Stomach (tissue), 9 donors: ENCODE results near the gene HYAL2. TPM values are rescaled to one million over a fixed set of nuclear protein-coding genes. Genes with fewer than 3 reads are reported as not detected.
"Not testable (repeated sequence)": the region's sequence is repeated elsewhere in the genome, so short reads cannot be mapped to it uniquely, and the experiment has no call there.

Experiments
- DNase-seq, 2 donors: peaks; one replicate each; pipeline versions ENCODE4 v3.0.0 to v3.0.0-alpha.2; 2013 to 2019
- H3K27ac ChIP-seq, 5 donors: fragments of 200-600 bp in 4 of 5; sonication (generic) in 4 of 5; one replicate each; pipeline ENCODE4 v1.5.1; 2013 to 2019; ENCODE audit warnings: mild to moderate bottlenecking in 1 of 5, moderate library complexity in 1 of 5
- H3K27me3 ChIP-seq, 3 donors: fragments of 200-600 bp; sonication (generic); one replicate each; pipeline ENCODE4 v1.5.1; 2017 to 2019; ENCODE audit warnings: mixed run types in 1 of 3
- H3K36me3 ChIP-seq, 4 donors: fragments of 200-600 bp; sonication (generic); 1 replicate in 3 of 4; 2 replicates in 1 of 4; pipeline ENCODE4 v1.5.1; 2016 to 2019
- H3K4me1 ChIP-seq, 4 donors: fragments of 200-600 bp; sonication (generic); one replicate each; pipeline ENCODE4 v1.5.1; 2016 to 2019
- H3K4me3 ChIP-seq, 4 donors: fragments of 200-600 bp; sonication (generic) in 3 of 4; one replicate each; pipeline ENCODE4 v1.5.1; 2016 to 2019; ENCODE audit warnings: mild to moderate bottlenecking in 1 of 4
- H3K9me3 ChIP-seq, 4 donors: fragments of 200-600 bp; sonication (generic); one replicate each; pipeline ENCODE4 v1.5.1; 2016 to 2019
- EP300 ChIP-seq: sonication (generic); formaldehyde crosslinking; IDR thresholded peaks from one replicate; pipeline ENCODE4 v1.6.1; 2017; ENCODE audit warnings: antibody characterized with exemption
- POLR2A ChIP-seq, 4 donors: fragments of 450-650 bp; IDR thresholded peaks; one replicate each; pipeline ENCODE4 v1.6.1; 2016; ENCODE audit warnings: antibody characterized with exemption in 4 of 4, control low read depth in 2 of 4, mild to moderate bottlenecking in 1 of 4, moderate library complexity in 1 of 4
- POLR2AphosphoS5 ChIP-seq, 3 donors: sonication (generic); formaldehyde crosslinking; IDR thresholded peaks; one replicate each; pipeline ENCODE4 v1.6.1; 2016; ENCODE audit warnings: antibody characterized with exemption in 3 of 3
- WGBS, 5 donors: extraction: QIAGEN DNeasy Blood & Tissue Kit in 3 of 5; methylation state at CpG; one replicate each; pipeline versions ENCODE4 v1.1.5 to v1.1.7; 2013 to 2018; 5-methylcytosine and 5-hydroxymethylcytosine counted together
- intact Hi-C: fragments of 100-400 bp; cut with DNase I; formaldehyde crosslinking; loops from one replicate; pipeline ENCODE4 v1.15.1; 2023; ENCODE audit warnings: low total_unique reads
- polyA plus RNA-seq, 3 donors: library from polyadenylated mRNA; stranded (reverse); fragments of 200-250 nt; gene quantifications; one replicate each; pipeline ENCODE4 v1.2.3, GENCODE V29; 2013
- total RNA-seq, 5 donors: library from RNA; depleted of rRNA; stranded (reverse); fragments of >200 nt; gene quantifications; one replicate each; pipeline versions ENCODE4 v1.1.0 to v1.2.3, GENCODE V29; 2014 to 2016
- TF ChIP-seq, protein P1 (sequence below), 7 experiments: fragments of 450-650 bp in 4 of 7; fragments of 200-600 bp in 3 of 7; sonication (generic) in 3 of 7; IDR thresholded peaks; one replicate each; pipeline ENCODE4 v1.5.1; 2016 to 2019; ENCODE audit warnings: antibody characterized with exemption in 7 of 7, control low read depth in 2 of 7, mild to moderate bottlenecking in 1 of 7
- donor health status: healthy with polysubstance abuse.
- donor health status: Bipolar disorder and iron deficiency.
- donor health status: healthy.

Gene HYAL2
- total and polyA plus RNA-seq, 8 donors: 11.1 to 96.4 (median 28.6) TPM

DNA sequence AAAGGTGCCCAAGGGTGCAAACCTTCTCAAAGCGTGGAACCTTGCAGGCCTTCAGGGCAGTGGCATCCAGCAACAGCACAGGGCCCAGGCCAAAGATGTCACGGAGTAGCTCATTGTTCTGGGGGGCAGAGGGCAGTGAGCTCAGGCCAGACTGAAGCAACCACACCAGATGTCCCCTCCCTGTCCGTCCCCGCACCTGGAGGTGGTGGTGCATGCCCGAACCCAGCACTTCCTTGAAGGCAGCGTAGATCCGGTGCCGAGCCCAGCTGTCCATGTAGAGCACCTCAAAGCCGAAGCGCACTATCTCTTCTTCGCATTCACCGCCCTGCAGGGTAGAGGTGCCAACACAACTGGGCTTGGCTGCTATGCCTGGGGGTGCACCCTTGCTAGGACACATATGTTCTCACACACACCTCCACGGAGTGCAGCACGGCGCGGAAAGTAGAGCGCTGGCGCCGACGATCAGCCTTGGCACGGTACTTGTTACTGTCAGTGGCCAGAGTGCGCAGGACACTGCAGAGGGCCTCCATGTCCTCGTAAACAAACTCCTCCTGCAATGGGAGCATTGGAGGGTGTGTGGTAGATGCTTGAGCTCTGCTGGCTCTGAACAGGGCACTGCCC lies 34.0 kb downstream of the HYAL2 start:
- WGBS, 5 donors: 89 to 93% (median 91%) methylated on average over 21 to 23 of the region's 23 CpGs
- intact Hi-C loops: no loop called here

DNA sequence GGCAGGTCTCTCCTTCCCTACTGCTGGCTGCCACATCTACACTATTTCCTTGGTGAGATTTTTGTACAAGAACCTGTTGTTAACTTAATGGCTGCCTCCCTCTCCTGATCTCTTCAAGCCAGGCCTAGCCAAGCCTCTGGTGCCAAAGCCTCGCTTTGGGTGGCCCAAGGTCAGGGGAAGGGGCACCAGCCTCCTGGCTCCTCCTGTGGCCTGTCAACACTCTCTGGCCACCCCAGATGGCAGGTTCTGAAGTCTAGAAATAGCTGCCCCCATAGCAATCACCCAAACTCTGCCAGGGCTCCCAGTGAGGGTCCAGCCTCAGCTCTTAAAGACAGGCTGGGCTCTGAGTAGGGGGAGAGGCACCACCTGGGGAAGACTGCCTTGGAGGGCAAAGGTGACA lies 35.3 kb downstream of the HYAL2 start:
- 60 to 86% (median 77%) methylated on average over 1 of the region's 1 CpG for WGBS, 5 donors

More for the DNA sequence above, 34.0 kb downstream of the HYAL2 start:
- H3K9me3 ChIP-seq: no peaks in the 10 kb centered on the region
- no peak overlapping the region for H3K27ac ChIP-seq
- H3K4me3 ChIP-seq: no peak overlapping the region
- H3K27me3 ChIP-seq: no peaks in the 10 kb centered on the region
- no peak for TF ChIP-seq POLR2A (IDR thresholded peaks at IDR 0.05)
- TF ChIP-seq EP300: no peak
- no peak for TF ChIP-seq POLR2AphosphoS5 (IDR thresholded peaks at IDR 0.05)
- TF ChIP-seq, protein P1, sequence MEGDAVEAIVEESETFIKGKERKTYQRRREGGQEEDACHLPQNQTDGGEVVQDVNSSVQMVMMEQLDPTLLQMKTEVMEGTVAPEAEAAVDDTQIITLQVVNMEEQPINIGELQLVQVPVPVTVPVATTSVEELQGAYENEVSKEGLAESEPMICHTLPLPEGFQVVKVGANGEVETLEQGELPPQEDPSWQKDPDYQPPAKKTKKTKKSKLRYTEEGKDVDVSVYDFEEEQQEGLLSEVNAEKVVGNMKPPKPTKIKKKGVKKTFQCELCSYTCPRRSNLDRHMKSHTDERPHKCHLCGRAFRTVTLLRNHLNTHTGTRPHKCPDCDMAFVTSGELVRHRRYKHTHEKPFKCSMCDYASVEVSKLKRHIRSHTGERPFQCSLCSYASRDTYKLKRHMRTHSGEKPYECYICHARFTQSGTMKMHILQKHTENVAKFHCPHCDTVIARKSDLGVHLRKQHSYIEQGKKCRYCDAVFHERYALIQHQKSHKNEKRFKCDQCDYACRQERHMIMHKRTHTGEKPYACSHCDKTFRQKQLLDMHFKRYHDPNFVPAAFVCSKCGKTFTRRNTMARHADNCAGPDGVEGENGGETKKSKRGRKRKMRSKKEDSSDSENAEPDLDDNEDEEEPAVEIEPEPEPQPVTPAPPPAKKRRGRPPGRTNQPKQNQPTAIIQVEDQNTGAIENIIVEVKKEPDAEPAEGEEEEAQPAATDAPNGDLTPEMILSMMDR (IDR thresholded peaks at IDR 0.05): no peak
- DNase-seq: no peak
- peaks cover 30 to 43% (median 41%) of the 10 kb centered on the region in 4 donors for H3K4me1 ChIP-seq
- H3K36me3 ChIP-seq: peaks cover 34 to 45% (median 44%) of the 10 kb centered on the region in 4 donors

DNA sequence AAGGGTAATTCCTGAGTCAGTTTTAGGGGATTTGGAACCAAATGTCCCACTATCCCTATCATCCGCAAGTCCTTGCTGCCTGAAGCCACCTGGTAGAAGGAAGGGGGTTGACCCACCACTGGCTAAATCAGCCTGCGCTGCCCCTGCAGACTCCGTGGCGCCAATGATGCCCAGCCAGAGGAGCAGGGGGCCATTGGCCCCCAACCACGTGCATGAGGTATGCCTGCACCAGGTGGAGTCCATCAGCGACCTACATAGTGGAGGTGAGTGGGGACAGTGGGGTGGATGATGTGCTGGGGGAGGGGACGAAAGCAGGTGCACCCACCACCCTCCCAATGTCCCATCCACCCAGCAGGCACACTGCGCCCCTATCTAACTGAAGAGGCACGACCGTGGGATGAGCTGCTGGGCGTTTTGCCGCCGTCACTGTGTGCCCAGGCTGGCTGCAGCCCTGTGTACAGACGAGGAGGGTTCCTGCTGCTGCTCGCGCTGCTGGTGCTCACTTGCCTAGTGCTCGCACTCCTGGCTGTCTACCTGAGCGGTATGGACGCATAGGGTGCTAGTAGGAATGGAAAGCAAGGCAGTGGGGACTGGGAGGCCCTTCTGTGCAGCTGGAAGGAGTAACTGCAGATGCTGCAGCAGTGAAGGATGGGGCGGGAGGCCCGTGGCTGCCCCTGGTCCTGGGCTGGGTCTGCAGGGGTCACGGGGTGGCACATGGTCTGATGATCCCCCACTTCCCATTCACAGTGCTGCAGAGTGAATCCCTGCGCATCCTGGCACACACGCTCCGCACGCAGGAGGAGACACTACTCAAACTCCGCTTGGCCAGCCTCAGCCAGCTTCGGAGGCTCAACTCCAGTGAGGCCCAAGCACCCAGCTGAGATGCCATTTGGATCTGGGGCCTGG lies 36.0 kb downstream of the HYAL2 start:
- Histone ChIP-seq H3K4me3 (no peak overlapping the region), H3K27ac (no peak overlapping the region), H3K36me3 (peaks cover 34 to 45% (median 44%) of the 10 kb centered on the region in 4 donors), H3K9me3 (no peaks in the 10 kb centered on the region), H3K27me3 (no peaks in the 10 kb centered on the region), H3K4me1 (peaks cover 22 to 28% (median 26%) of the 10 kb centered on the region in 4 donors)
- intact Hi-C loops: no loop called here
- TF ChIP-seq EP300 (no peak), POLR2AphosphoS5 (IDR thresholded peaks at IDR 0.05) (no peak), POLR2A (IDR thresholded peaks at IDR 0.05) (no peak)
- TF ChIP-seq, protein P1 (IDR thresholded peaks at IDR 0.05): no peak
- DNase-seq: no peak
- 78 to 90% (median 83%) methylated on average over 26 to 28 of the region's 28 CpGs for WGBS, 5 donors

More for the DNA sequence above, 35.3 kb downstream of the HYAL2 start:
- peaks cover 34 to 45% (median 44%) of the 10 kb centered on the region in 4 donors for H3K36me3 ChIP-seq
- TF ChIP-seq POLR2A (IDR thresholded peaks at IDR 0.05) (no peak), EP300 (no peak), POLR2AphosphoS5 (IDR thresholded peaks at IDR 0.05) (no peak)
- TF ChIP-seq, protein P1 (IDR thresholded peaks at IDR 0.05): no peak
- no peaks in the 10 kb centered on the region for H3K9me3 ChIP-seq
- H3K4me3 ChIP-seq: no peak overlapping the region
- H3K27ac ChIP-seq: no peak overlapping the region
- intact Hi-C loops: no loop called here
- no peak for DNase-seq
- H3K4me1 ChIP-seq: peaks cover 22 to 33% (median 31%) of the 10 kb centered on the region in 4 donors
- no peaks in the 10 kb centered on the region for H3K27me3 ChIP-seq

DNA sequence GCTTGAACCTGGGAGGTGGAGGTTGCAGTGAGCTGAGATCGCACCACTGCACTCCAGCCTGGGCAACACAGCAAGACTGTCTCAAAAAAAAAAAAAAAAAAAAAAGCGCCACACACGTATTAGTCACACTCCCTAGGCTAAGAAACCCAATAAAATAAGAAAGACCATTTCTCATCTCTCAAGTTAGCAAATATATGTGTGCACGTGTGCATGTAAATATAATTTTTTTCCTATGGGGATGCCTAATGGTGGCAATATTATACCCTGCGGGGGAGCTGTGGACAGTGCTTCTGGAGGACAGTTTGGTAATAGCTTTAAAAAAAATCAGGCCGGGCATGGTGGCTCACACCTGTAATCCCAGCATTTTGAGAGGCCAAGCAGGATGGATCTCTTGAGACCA lies 38.4 kb downstream of the HYAL2 start:
- H3K27me3 ChIP-seq, H3K9me3 ChIP-seq, intact Hi-C loops, H3K4me1 ChIP-seq, H3K4me3 ChIP-seq, H3K27ac ChIP-seq, DNase-seq: not testable (repeated sequence)
- peaks cover 20 to 32% (median 30%) of the 10 kb centered on the region in 4 donors for H3K36me3 ChIP-seq
- WGBS, 5 donors: 81 to 87% (median 86%) methylated on average over 6 of the region's 6 CpGs
